Left cardiac atrium (tissue), 4 donors: Measurements from ENCODE around the gene SH3YL1. TPM values are rescaled to one million over a fixed set of nuclear protein-coding genes. Genes with fewer than 3 reads are reported as not detected.
"Not testable (repeated sequence)": the region's sequence is repeated elsewhere in the genome, so short reads cannot be mapped to it uniquely, and the experiment has no call there.

Source experiments
- ATAC-seq, 2 donors: fragments of 200-7000 bp; cut with Tn5 transposase; one replicate each; pipeline ENCODE4 v1.9.1; 2020; ENCODE audit warnings: mild to moderate bottlenecking in 2 of 2, moderate library complexity in 2 of 2
- DNase-seq: peaks from one replicate; pipeline ENCODE4 v3.0.0-alpha.2; 2020
- intact Hi-C, 2 donors: fragments of 100-400 bp; cut with DNase I; formaldehyde crosslinking; loops; one replicate each; pipeline versions ENCODE4 v1.14.1 to v1.15.1; 2022 to 2023
- total RNA-seq, 2 donors: library from RNA; stranded (reverse); fragmentation: NEBNext Ultra II Directional; extraction: Animal tissue kit (Norgen Biotek cat#: 25700); gene quantifications; one replicate each; pipeline ENCODE4 v1.2.1, GENCODE V29; 2021
- donor health status: DM: no; HTN: yes; CAD: no.
- donor health status: DM: no; HTN: yes; CAD: no; lungs with severe emphysema.
- donor health status: DM: yes; HTN: yes; CAD: no.
- donor health status: Dilated cardiomyopathy.

SH3YL1 gene
- total RNA-seq, 2 donors from 2014 or later: 13.8 to 14.0 TPM

DNA sequence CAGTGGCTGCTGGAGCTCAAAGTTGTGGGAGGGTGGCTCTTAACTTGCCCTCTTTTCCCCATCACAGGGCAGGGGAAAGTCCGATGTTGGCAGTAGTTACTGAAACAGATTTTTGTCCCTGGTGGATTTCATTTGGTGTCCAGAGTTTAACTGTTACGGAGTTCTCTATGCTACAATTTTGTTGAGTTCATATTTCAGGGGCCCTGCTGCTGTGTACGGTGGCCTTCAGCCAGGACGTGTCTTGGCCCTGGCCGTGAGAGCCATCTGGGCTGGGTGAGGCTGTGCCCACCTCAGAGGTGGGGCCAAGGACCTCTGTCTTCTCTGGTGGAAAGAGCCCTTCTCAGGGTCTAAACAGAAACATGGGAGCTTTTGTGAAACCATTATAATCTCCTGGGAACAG, 67.4 kb downstream of the SH3YL1 start:
- DNase-seq: no peak
- intact Hi-C loops: no loop called here
- no peak for ATAC-seq

DNA sequence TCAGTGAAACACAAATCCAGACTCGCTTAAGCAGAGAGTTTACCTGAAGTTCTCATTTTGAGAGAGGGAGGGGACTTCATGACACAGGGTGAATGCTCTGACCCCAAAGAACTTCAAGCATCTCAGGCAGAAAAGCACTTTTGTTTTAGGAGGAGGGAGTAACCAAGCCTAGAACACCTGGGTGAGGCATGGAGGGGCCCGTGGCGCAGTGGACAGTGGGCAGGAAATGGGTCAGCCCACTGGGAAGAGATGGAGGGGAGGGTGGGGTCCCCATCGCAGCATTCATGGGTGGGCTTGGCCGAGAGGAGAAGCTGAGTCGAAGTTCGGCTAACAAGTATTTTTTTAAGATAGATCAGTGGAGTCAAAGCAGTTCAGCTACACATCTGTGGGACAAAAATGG, 67.9 kb downstream of the SH3YL1 start:
- intact Hi-C loops: no loop called here
- no peak for ATAC-seq
- no peak for DNase-seq

DNA sequence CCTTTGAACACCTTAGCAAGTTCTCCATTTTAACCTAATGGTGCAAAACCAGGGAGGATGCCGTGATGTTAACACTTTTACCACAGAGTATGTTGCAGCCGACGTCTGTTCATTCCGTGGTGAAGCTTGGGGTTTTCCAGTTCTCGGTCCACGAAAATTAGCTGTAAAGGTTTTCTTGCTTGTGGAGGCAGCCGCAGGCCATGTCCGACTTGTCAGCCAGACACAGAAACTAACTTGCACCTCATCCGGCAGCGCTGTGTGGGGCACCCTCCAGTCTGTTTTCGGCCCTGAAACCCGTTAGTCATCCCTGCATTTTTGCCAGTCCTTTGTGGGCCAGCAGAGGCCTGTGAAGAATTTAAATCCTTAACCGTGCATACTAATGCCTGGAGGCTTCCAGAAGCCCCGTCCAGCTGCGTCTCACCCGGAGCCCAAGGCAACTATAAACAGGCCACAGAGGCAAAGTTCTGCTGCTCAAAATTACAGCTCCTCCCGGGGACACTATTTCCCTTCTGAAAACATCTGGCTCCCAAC, 70.6 kb downstream of the SH3YL1 start:
- DNase-seq (no peak), ATAC-seq (peak in 1 of 2 donors; percentile 47)
- intact Hi-C loops: no loop called here

DNA sequence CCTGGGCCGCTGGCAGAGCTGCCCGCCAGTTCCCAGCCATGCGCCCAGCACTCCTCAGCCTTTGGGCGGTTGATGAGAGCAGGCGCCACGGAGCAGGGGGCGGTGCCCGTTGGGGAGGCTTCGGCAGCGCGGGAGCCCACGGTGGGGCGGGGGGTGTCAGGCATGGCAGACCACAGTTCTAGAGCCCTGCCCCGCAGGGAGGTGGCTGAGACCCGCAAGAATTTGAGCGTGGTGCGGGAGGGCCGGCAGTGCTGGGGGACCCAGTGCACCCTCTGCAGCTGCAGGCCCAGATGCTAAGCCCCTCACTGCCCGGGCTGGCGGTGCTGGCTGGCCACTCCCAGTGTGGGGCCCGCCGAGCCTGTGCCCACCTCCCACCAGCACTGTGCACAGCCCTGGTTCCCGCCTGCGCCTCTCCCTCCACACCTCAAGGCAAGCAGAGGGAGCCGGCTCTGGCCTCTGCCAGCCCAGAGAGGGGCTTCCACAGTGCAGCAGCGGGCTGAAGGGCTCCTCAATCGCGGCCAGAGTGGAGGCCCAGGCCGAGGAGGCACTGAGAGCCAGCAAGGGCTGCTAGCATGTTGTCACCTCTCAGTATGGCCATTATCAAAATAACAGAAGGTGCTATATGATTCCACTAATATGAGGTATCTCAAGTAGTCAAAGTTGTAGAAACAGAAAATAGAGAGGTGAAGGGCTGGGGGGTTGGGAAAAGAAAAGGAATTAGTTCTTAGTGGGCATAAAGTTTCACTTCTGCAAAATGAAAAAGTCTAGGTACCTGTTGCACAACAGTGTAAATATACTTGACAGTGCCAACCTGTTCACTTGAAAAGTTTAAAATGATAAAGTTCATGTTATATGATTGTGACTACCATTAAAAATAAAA, 72.3 kb downstream of the SH3YL1 start:
- ATAC-seq: no peak
- intact Hi-C loops: no loop called here

DNA sequence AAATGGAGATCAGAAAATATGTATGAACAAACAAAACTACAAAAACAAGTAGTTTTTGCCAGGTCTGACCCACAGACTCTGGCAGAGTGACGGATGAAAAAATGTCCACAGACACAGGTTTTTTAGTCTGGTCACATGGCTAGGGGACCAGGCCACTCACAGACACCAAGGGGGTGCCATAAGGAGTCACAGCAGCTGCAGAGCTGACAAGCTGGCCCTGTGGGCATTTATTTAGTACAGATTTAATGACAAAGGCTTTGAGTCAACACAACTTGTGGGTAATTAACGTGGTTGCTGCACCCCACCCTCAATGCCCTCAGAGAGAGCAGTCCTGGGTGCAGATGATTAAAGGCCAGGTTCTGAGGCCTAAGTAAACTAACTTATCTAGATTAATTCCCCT, 76.0 kb downstream of the SH3YL1 start:
- ATAC-seq (no peak), DNase-seq (no peak)
- intact Hi-C loops: no loop called here

More for the DNA sequence above, 72.3 kb downstream of the SH3YL1 start:
- DNase-seq: no peak

DNA sequence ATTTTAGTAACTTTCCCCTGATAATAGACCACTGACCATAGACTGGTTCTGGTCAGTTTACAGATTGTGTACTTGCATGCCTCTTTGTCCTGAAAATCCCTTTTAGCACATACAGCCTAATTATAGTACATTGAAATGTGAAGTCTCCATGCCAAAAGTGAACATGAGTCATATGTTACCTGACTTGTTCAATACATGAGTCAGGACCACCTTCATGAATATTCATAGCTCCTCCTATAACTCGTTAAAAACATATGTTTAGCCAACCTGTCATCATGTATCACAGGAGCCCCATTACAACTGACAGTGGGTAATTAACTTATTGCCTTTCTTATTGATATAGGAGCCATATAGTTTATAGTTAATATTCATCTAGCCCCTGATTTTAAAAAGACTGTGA, 78.6 kb downstream of the SH3YL1 start:
- DNase-seq (no peak), ATAC-seq (no peak)
- intact Hi-C loops: no loop called here

DNA sequence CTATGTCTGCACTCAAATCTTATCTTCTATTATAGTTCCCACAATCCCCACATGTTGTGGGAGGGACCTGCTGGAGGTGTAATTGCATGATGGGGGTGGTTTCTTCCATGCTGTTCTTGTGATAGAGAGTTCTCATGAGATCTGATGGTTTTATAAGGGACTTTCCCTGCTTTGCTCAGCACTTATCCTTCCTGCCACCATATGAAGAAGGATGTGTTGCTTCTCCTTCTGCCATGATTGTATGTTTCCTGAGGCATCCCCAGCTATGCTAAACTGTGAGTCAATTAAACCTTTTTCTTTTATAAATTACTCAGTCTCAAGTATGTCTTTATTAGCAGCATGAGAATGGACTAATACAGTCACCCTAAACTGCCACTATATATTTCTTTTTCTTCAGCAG, 79.1 kb downstream of the SH3YL1 start:
- intact Hi-C loops: no loop called here
- ATAC-seq (no peak), DNase-seq (no peak)

DNA sequence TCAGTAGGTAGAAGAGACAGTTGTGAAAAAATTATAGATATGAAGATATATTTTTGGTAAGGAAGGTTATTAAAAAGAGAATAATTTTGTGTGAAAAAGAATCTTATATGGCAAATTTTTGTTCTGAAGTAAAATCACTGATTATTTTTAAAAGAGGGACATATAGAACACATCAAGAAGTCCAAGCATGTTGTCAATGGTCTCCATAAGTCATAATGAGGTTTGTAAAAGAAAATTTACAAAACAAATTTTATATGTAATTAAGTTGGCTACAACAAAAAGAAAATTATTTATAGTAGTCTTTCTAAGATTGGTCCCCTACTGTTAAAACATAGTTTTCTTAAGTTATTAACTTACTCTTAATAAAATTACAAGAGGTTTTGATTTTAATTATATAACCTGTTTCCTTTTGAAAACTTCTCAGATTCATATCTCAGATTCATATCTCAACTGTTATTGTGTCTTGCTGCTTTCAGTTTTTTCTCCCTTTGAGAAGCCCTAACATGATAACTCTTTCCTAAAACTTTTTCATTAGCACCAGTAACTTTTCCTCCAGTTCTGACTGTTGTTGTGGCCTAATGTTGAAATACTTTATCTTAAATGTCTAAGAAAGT, 81.2 kb downstream of the SH3YL1 start:
- intact Hi-C loops: no loop called here
- DNase-seq (no peak), ATAC-seq (no peak)

DNA sequence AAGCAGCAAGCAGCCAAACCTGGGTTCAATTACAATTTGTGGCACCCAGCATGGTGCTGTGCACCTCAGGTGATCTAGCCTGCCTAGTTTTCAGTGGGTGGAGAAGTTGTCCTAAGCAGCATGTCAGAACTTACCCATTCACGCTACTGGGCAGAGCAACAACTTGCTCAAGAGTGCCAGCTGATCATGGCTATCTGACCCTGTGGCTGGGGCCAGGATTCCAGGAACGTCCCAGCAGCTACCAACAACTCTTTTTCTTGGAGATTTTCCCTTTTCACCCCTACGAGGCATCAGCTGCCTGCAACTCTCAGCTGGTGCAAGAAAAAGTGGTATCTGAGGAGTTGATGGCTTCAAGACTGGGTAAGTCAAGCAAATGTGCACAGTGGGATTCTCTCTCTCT, 83.5 kb downstream of the SH3YL1 start:
- ATAC-seq (no peak), DNase-seq (no peak)
- intact Hi-C loops: no loop called here

DNA sequence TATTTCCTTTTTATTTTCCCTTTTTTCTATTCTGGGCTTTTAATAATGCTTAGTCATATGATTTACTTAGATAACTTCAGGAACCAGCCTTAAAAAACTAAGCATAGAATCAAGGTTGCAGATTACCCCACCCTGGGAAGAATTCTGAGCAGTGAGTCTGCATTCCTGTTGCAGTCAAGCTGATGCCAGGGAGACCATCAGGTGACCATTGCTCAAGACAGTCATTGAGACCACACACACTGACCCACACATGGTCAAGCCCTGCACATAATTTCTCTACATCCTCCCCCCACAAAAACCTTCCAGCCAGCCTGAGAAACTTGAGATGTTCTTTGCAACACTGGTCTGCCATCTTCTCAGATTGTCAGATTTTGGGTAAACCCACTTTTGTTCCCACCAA, 83.9 kb downstream of the SH3YL1 start:
- DNase-seq (no peak), ATAC-seq (no peak)
- intact Hi-C loops: no loop called here

DNA sequence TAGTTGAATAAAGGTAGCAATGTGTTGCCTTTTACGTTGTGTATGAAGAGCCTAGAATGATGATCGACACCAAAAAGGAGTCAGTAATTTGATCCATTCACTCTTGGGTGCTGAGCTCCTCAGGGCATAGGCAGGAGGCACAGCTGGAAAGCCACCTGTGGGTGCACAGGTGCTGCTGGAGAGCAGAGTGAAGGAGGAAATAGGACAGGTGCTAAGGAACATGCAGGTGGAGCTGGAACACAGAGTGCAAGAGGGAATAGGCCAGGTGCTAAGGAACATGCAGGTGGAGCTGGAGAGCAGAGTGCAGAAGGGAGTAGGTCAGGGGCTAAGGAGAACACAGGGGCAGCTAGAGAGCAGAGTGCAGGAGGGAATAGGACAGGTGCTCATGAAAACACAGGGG, 86.1 kb downstream of the SH3YL1 start:
- intact Hi-C loops: no loop called here
- ATAC-seq (no peak), DNase-seq (no peak)

DNA sequence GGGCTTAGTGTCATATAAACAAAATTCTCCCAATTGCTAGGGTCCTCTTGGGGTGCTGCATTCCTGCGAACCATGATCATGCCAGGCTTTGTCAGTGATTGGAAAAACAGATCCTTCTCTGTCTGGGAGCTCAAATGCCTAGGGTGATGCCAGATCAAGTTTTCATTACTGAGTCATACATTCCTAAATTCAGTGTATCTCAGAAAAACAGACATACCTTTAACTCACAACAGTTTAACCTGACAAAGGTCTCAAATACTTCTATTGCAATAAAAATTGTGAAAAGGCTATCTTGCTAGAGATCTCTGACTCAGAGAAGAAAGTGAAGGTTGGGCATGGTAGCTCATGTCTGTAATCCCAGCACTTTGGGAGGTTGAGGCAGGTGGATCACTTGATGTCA, 86.9 kb downstream of the SH3YL1 start:
- ATAC-seq (peak in 1 of 2 donors; percentile 47), DNase-seq (no peak)
- intact Hi-C loops: no loop called here

DNA sequence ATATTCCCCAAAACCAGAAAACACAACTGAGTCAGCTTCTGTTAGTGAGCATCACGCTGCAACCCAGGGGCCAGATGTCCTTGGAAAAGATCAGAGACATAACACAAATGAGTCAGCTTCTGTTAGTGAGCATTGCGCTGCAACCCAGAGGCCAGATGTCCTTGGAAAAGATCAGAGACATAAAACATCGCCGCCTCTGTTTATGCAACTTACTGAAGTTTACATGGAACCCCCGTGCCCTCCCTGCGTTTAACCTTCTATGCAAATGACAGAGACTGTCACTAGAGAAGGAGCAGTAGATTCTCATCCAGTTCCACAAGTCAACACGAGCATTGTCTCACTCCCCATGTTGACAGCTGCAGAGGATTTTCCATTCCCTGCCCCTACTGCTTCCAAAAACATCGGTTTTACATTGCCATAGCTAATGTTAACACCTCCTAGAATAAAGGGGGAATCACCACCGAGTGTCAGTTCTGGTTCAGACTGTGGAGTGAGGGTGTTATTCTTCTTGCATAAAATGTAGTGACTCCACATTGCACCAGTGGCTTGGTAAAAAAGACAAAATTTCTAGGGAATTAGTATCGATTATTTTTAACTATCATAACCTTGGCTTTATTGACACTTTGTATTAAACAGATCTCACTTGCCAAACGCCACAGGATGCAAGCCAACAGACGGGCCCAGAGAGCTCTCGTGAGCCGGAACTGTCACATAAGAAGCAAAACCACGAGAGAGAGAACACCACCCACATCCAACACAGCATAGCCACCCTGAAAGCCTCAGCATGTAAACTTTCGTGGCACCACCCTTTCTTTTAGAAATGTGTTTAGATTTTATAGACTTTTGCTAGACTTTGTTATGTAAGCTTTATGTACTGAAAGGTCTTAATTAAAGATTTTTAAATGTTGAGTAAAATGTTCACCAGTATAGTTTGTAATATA, 87.7 kb downstream of the SH3YL1 start:
- DNase-seq (no peak), ATAC-seq (peak; percentile 25 to 38)

DNA sequence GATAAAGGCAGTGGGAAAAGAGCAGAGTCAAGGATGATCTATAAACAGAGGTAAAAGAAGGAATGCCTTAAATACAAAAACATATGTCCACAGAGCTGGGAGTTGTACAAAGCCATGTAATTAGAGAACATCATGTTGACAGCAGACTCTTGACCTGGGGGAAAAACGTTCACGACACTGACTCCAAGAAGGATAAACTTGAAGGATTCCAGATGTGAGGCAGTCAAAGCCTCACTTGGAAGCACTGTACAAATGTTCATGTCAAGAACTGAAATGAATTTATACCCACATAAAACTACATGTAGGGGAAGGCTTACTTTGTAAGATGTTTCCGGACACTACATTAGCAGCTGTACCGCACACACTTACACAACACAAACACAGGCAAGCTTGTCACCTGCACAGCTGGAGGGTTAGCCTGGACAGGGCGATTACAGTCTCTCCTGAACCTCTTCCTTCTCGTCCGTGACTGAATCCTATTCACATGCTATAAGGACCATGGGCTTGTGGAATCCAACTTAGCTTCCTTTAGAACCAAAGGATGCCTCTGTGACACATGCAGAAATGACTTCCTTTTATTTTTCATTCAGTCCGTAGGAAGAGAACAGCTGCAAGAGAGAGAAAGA, 88.6 kb downstream of the SH3YL1 start:
- DNase-seq: no peak
- intact Hi-C loops: no loop called here
- no peak for ATAC-seq

More for the DNA sequence above, 87.7 kb downstream of the SH3YL1 start:
- intact Hi-C loops: no loop called here

DNA sequence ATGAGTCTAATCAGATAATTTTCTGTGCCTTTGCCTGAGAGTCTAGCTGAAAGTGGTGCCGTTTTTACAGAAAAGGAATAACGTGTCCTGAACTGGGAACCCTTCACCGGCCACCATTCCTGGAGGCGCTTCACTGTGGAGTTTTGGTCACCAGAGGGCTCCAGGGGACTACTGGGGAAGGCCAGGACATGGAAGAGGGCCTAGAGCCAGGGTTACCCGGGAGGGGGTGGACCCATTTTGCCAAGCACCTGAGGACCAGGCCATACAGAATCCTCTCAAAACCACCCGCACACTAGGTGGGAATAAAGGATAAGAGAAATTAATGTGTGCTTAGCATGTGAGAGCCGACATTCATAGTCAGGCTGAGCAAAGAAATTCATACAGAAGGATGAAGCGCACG, 91.7 kb downstream of the SH3YL1 start:
- intact Hi-C loops, DNase-seq: not testable (repeated sequence)
- ATAC-seq: peak in 1 of 2 donors; percentile 30

DNA sequence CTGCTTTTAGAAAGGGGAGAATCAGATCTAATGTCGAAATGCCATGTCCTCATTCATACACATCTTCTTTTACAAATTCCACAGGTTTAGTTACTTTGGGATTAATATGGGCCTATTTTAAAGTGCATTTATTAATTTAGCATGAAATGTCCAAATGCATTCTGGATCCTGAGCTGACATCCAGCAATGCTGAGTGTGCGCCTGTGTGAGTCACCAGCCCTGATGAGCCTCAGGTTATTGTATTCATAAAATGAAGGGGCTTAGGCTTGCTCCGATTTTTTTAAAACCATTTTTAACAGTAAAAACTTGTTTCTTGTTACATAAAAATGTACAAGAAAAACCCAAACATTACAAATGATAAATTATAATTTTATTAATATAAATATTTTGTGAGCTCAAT, 94.1 kb downstream of the SH3YL1 start:
- DNase-seq: no peak
- ATAC-seq: no peak
- intact Hi-C loops: no loop called here
